DMS 273 (cell line): ENCODE data around the gene LSM4.
A peak's percentile ranks its signal among the peaks of the same experiment; 100 is the strongest.
"Not testable (repeated sequence)": the region's sequence is repeated elsewhere in the genome, so short reads cannot be mapped to it uniquely, and the experiment has no call there.

ENCODE experiments used
- DNase-seq: peaks from one replicate; lab custom pipeline; 2025; ENCODE audit not compliant: unreplicated experiment; lab: John Stamatoyannopoulos, UW

The LSM4 gene

DNA sequence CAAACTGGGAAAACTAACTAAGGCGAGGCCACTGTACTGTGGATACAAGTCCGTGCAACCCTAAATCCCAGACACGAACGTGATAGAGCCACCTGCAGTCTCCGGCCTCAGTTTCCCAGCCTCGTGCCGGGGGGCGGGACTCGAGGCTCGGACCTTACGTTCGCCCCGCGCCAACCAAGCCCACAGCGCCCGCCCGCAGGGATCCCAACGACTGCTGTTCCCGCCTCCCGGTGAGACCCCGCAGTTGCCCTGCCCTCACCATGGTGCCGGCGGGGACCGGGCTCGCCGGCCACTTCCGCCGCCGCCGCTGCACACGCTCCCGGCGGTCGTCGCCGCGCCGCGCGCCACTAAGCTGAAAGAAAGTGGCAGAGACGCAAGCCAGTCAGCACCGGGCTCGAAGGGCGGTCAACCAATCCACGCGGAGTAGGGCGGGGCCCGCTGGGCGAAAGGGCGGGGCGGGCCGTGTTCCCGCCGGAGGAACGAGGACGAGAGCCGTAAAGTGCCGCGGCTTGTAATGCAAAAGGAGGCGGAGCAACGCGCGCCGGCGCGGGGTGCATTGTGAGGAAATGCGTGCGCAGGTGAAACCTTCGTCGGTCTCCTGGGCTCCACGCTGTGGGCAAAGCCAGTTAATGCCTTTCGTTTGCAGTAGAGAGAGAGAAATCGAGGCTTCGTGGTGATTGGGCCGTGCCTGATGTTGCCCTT lies at the start of gene LSM4:
Gene LSM4, minus strand, starts transcription at position 318 of the 702 bp plus-strand sequence. Its CDS starts 56 bp downstream, at position 262.
- peak; percentile 100 for DNase-seq

DNA sequence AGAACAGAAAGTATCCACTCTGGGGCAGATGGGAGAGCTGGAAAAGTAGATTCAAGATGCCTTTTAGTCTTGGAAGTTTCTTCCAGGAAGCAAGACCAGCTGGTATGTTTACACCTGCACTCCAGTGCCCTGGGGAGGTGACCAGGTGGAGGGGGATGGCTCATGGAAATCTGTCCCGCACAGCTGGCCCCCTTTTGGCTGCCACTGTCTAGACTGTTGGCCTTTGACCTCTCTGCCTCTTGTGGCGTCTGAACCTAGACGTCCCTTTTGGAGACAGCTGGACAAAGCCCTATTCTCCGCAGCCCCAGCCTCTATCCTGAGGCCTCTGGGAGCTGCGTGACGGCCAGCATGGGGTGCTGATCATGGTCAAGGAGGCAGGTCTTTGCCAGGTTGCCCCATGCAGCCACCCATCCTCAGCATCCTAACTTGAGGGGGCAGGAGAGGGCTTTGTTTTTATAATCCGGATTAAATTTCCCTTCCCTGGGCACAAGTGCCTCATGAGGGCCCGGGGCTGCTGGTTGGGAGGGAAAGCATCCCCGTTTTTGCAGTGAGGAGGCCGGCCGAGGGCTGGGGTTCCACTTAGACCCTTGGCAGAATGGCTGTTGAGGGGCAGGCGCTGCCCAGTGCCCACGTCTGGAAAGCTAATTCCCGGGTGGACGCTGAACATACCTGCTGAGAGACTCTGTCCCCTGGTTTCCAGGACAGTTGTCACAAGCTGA lies 45.8 kb upstream of the LSM4 start:
- DNase-seq, result no peak

DNA sequence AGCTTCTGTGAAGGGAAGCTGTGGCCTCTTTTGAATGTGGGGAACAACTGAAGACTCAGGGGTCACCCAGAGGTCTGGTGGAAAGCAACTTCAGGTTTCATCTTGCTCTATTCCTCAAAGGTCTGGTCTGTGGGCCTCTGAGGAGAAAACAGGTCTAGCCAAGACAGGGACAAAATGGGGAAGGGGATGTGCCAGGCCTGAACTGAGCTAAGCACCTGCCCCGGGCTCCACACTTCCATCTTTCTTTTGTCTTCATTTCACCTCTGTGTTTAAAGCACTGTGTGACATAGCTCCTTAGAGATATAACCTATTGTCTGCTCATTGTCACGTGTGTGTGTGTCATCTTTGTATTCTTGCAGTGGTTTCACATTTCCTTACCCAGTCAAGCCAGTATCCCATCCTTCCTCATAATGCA lies 43.2 kb upstream of the LSM4 start:
- no peak for DNase-seq

- peak; percentile 94 for DNase-seq
Measured at GRCh38 chr19:18364826-18365528, 42.1 kb upstream of the LSM4 start.

GRCh38 chr19:18364277-18364825 lies 41.5 kb upstream of the LSM4 start:
- not testable (repeated sequence) for DNase-seq

GRCh38 chr19:18363787-18364186 lies 40.9 kb upstream of the LSM4 start:
- DNase-seq, result peak; percentile 53

DNA sequence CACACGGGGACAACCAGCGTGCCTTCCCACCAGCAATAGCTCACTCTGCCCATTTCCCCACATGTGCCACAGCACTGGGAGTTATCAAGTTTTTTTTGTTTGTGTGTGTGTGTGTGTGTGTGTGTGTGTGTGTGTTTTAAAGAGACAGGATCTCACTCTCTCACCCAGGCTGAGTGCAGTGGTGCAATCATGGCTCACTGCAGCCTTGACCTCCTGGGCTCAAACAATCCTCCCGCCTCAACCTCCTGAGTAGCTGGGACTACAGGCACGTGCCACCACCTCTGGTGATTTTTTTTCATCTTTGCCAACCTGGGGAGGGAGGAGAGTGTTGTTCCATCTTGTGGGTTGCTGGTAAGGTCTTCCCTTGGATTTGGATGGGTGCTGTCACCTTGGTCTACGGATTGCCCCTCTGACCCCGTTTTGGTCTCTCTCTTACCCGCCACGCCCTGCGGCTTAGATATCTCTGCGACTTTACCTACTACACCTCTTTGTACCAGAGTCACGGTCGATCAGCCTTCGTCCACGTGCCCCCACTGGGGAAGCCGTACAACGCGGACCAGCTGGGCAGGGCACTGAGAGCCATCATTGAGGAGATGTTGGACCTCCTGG lies 40.2 kb upstream of the LSM4 start:
- no peak for DNase-seq

- DNase-seq, result no peak
Measured at GRCh38 chr19:18361646-18362045, 38.8 kb upstream of the LSM4 start.

GRCh38 chr19:18357041-18357440 lies 34.2 kb upstream of the LSM4 start:
- DNase-seq, result no peak

GRCh38 chr19:18354743-18355142 lies 31.9 kb upstream of the LSM4 start:
- DNase-seq, result not testable (repeated sequence)

- no peak for DNase-seq
Measured at GRCh38 chr19:18353378-18354005, 30.6 kb upstream of the LSM4 start.

GRCh38 chr19:18351544-18351943 lies 28.7 kb upstream of the LSM4 start:
- no peak for DNase-seq

DNA sequence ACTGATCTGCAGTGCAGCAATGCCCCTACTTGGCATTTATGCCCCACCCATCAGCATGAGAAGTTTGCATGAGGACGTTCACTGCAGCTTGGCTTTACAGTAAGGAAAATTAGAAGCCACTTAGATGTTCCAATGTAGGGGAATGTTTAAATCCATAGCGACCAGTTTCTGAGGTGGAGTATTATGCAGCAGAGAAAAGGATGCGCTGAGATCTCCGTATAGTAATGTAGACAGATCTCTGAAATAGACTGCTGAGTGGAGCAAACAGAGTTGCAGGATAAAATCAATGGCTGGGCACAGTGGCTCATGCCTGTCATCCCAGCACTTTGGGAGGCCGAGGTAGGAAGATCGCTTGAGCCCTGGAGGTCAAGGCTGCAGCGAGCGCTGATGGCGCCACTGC lies 27.6 kb upstream of the LSM4 start:
- no peak for DNase-seq

DNA sequence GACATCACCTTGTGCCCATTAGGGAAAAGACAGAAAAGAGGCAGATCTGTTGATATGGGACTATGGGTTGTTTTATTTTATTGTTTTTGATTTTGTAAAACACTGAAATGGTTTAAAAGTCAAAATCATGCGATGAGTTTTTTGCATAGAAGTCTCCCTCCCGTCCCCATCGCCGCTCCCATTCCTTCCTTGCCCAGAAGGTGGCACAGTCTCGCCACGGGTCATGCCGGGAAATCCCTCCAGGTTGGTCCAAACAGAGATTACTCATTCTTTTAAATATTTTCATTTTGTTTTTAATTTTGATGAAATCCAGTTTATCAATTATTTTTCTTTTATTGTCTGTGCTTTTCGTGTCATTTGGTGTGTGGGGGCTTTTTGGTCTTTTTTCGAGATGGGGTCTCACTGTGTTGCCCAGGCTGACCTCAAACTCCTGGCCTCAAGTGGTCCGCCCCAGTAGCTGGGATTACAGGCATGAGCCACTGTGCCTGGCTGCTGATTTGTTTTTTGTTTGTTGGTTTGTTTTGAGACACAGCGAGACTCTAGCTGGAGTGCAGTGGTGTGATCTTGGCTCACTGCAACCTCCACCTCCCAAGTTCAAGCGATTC lies 26.8 kb upstream of the LSM4 start:
- DNase-seq, result peak; percentile 76

GRCh38 chr19:18348818-18349339 lies 26.0 kb upstream of the LSM4 start:
- not testable (repeated sequence) for DNase-seq

- no peak for DNase-seq
Measured at GRCh38 chr19:18348171-18348570, 25.3 kb upstream of the LSM4 start.

DNA sequence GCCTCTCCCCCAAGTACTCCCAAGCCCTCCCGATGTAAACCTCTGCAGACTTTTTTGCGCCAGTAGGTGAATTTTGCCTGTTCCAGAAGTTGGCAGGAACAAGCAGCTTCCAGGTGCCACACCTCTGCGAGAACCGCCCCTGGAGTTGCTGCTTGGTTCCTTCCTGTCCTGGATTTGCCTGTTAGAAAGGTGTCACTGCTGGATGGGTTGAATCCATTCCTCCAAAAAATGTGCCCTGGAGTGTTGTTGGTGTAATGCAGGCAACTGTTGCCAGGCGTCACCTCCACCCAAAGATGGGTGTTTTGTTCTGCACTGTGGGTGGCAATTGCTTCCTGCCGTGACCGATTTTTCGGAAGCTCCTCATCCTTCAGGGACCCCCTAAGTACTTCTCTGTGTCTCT lies 23.2 kb upstream of the LSM4 start:
- no peak for DNase-seq

GRCh38 chr19:18345296-18345695 lies 22.4 kb upstream of the LSM4 start:
- DNase-seq, result no peak

GRCh38 chr19:18344582-18344950 lies 21.7 kb upstream of the LSM4 start:
- no peak for DNase-seq

GRCh38 chr19:18342090-18342632 lies 19.3 kb upstream of the LSM4 start:
- no peak for DNase-seq
